GM13976 (cell line): ENCODE measurements around the gene CLASRP.

Experiments used
- DNase-seq: peaks from one replicate; pipeline ENCODE4 v3.0.0; 2012; ENCODE audit warnings: low spot score
- in situ Hi-C: fragments of 300-500 bp; cut with MboI; formaldehyde crosslinking; loops from one replicate; pipeline ENCODE4 v1.12.0; 2022; ENCODE audit warnings: low sequenced_read_pairs, mixed read lengths, inconsistent platforms; ENCODE audit not compliant: unreplicated experiment
- TF ChIP-seq, protein P1 (sequence below): IDR thresholded peaks from 2 replicates; pipeline ENCODE4 v1.5.1; 2012; ENCODE audit warnings: borderline replicate concordance, mild to moderate bottlenecking; ENCODE audit not compliant: insufficient read depth; ENCODE audit errors: extremely low read depth, missing control alignments, control extremely low read depth

Gene CLASRP

DNA sequence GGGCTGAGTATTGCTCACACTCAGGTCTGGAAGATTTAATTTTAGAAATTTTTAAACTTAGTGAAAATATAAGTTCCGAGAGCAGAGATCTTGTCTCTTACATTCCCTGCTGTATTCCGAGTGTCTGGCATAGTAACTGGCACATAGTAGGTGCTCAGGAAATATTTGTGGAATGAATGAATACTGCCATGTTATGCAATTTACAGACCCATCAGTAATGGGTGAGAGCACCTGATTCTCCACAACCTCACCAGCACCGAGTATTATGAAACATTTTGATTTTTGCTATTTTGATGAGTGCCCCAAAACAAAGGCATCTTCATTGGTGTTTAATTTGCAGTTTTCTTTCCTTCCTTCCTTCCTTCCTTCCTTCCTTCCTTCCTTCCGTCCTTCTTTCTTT, 15.8 kb upstream of the CLASRP start:
- in situ Hi-C loops = no loop called here
- TF ChIP-seq, protein P1, sequence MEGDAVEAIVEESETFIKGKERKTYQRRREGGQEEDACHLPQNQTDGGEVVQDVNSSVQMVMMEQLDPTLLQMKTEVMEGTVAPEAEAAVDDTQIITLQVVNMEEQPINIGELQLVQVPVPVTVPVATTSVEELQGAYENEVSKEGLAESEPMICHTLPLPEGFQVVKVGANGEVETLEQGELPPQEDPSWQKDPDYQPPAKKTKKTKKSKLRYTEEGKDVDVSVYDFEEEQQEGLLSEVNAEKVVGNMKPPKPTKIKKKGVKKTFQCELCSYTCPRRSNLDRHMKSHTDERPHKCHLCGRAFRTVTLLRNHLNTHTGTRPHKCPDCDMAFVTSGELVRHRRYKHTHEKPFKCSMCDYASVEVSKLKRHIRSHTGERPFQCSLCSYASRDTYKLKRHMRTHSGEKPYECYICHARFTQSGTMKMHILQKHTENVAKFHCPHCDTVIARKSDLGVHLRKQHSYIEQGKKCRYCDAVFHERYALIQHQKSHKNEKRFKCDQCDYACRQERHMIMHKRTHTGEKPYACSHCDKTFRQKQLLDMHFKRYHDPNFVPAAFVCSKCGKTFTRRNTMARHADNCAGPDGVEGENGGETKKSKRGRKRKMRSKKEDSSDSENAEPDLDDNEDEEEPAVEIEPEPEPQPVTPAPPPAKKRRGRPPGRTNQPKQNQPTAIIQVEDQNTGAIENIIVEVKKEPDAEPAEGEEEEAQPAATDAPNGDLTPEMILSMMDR = no peak
- no peak for DNase-seq

DNA sequence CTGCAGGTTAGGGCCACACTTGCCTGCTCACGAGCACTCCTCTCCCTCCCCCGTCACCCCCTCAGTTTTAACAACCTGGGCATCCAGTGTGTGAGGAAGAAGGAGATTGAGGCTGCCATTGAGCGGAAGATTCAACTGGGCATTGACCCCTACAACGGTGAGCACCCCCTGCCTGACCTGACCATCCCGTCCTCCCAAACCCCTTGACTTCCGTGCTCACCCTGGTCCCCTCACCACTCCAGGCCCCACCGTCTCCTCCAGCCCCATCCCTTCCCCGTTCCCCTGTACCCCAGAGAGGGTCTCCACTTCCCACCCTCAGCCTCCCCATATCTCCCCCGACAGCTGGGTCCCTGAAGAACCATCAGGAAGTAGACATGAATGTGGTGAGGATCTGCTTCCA, 13.6 kb upstream of the CLASRP start:
- TF ChIP-seq, protein P1 = no peak
- DNase-seq = no peak
- in situ Hi-C loops = no loop called here

DNA sequence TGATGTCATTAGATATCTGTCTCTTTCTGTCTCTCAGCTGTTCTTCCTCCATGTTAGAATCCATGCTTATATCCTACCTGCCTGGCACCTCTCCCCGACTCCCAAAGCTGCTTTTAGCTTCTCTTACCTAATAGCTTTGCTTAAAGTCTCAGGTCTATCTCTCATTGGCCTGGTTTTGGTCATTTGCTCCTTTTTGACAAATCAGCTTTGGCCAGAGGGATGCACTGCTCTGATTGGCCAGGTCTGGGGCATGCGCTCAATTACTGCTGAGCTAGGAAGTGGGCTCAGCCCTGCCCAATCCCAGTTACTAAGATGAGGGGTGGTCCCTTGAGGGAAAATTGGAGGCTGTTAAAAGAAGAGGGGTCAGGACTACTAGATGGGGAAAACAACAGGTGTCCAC, 11.5 kb upstream of the CLASRP start:
- in situ Hi-C loops = no loop called here
- TF ChIP-seq, protein P1 = no peak
- DNase-seq = no peak

DNA sequence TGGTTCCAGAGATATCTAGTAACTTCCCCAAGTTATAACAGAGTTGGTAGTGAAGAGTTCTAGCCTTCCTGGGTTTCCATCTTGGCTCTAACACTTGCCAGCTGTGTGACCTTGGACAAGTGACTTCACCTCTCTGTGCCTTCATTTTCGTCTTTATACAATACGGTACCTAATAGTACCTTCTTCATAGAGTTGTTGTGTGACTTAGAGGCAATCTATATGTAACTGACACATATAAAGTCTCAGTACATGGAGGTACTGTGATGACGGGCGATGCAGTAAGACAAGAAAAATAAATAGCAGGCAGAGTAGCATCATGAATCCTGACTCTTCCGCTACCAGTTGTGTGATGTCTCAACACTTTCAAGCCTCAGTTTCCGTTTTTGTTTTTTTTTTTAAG, 8.0 kb upstream of the CLASRP start:
- in situ Hi-C loops = no loop called here
- DNase-seq = no peak
- TF ChIP-seq, protein P1 = no peak

DNA sequence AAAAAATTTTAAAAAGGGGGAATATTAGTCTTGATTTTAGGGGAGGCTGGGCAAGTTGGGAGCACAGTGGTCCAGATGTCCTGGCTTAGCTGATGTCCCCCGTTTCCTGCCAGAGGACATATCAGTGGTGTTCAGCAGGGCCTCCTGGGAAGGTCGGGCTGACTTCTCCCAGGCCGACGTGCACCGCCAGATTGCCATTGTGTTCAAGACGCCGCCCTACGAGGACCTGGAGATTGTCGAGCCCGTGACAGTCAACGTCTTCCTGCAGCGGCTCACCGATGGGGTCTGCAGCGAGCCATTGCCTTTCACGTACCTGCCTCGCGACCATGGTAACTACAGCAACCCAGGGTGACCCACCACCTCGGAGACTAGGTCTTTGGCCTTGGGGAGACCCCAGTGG, 6.4 kb upstream of the CLASRP start:
- in situ Hi-C loops = no loop called here
- no peak for DNase-seq
- TF ChIP-seq, protein P1 = no peak

DNA sequence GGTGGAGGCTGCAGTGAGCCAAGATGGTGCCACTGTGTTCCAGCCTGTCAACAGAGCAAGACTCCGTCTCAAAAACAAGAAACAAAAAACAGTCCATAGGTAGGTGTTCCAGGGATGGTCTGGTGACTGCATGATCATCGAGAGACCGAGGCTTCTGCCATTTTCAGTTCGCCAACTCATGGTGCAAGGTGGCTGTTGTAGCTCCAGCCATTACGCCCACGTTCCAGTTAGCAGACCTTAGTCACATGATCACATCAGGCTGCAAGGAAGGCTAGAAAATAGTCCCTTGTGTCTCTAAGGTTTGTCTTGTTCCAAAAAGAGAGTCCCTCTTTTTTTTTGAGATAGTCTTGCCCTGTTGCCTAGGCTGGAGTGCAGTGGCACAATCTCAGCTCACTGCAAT, 3.1 kb upstream of the CLASRP start:
- no peak for DNase-seq
- in situ Hi-C loops = no loop called here
- TF ChIP-seq, protein P1 = no peak
